Activated T-cell treated with anti-CD3 and anti-CD28 coated beads for 48 hours (primary cell): ENCODE measurements around the gene NAA35.
"Not testable (repeated sequence)": the region's sequence is repeated elsewhere in the genome, so short reads cannot be mapped to it uniquely, and the experiment has no call there.

Source experiments
- DNase-seq: peaks from one replicate; pipeline ENCODE4 v3.0.0-alpha.2; 2020; ENCODE audit warnings: low read depth

Gene NAA35

DNA sequence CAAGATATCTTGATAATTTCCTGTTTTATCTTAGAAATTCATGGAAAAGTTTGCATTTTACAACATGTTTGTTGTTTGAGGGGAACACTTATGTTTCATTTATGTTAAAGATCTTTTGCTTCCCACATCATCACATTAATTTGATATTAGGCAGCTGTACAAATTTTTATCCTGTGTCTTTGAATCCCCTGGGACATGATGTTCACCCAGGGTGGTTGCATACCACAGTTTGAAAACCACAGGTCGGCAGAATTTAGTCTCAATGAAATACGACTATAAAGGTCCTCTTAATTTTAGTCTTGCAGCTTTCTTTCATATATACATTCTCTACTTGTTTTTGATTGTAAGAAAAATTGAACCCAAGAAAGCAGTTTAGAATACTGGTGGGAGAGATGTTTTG lies 3.7 kb downstream of the NAA35 start:
- no peak for DNase-seq

DNA sequence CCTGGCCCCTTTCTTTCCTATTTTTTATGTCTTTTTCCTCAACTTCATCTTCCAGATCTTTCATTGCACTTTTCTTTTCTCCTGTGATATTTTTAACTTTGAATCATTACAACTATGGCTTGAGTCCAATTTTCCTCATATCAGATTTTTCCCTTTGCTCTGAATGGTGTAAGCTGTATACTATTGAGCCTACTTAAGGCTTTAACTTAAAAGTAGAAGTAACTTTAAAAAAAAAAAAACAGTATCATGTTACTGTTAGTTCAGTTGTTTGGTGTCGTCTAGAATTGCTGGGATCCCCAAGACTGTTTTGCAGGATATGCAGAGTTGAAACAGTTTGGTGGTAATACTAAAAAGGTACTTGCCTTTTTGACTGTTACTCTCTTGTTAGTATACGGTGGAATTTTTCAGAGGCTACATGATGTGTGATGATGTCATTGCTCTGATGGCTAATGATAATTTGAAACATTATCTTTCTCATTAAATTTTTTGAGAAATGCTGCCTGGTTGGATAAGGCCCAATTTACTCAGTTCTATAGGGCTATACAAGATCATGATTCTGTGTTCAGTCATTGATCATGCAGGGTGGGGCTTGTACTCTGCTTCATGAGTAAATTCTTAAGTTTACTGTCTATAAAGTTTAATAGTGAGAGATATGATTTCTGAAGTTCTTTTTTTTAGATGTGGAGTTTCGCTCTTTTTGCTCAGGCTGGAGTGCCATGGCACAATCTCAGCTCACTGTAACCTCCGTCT lies 8.8 kb downstream of the NAA35 start:
- DNase-seq, result no peak

DNA sequence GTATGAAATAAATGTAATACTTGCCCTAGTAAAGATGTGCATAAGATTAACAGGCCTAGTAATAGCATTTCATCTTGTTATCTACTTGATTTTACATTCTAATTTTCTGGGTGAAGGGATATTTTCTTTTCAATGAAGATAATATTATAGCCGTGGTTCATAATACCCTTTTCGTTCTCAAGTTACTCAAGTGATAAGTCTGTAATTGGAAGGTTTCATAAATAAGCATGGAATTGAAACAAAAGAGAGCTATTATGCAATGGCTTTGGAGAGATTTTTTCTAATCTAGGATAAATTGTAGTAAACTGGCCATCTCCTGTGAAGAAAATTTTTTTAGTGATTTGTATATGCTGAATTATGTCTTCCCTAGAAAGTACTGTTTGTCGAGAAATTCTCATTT lies 19.0 kb downstream of the NAA35 start:
- DNase-seq, result no peak

- DNase-seq, result no peak
Measured at GRCh38 chr9:85960688-85961093, 19.7 kb downstream of the NAA35 start.

DNA sequence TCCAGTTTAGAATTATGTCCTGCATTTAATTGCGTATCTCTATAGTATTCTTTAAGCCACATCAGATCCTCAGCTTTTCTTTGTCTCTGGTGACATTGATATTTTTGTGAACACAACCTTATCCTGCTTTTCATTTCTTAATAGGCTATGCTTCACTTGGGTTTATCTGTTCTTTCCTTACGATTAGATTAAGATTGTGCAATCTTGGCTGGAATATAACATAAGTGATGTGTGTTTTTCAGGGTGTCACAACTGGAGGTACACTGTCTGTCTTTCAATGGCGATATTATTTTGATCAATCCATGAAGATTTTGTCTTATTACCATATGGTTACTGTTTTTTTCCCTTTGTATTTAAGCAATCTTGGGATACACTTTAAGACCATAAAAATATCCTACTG lies 23.6 kb downstream of the NAA35 start:
- no peak for DNase-seq

DNA sequence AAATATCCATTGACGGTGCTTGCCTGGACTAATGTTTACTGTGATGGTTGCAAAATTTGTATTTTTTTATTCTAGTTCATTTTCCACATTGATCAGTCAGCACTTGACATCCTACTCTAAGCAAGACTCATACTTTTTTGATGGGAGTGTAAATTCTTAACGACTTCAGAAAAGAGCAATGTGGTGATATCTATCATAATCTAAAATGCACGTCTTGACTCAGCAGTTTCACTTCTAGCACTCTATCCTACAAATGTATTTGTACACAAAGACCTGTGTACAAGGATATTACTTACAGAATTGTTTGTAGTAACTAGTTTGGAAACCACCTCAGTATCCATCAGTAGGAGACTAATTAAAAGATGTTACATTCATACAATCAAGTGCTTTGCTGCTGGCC lies 24.0 kb downstream of the NAA35 start:
- DNase-seq, result no peak

- DNase-seq, result no peak
Measured at GRCh38 chr9:85969727-85970126, 28.8 kb downstream of the NAA35 start.

DNA sequence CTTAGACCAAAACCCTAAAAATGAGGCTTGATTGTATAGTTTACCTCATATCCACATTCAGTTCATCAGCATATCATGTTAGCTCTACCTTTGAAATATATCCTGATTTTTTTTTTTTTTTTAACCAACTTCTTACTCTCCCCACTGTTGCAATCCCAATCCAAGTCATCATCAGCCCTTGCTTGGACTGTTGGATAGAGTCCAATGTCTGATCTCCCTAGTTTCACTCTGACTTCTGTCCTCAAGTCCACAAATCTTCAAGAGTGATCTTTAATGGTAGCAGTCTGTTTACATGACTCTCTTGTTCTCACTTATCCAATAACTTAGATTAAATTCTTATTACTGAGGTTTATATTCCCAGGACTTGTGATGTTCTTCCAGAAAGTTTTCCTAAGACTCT lies 30.8 kb downstream of the NAA35 start:
- no peak for DNase-seq

DNA sequence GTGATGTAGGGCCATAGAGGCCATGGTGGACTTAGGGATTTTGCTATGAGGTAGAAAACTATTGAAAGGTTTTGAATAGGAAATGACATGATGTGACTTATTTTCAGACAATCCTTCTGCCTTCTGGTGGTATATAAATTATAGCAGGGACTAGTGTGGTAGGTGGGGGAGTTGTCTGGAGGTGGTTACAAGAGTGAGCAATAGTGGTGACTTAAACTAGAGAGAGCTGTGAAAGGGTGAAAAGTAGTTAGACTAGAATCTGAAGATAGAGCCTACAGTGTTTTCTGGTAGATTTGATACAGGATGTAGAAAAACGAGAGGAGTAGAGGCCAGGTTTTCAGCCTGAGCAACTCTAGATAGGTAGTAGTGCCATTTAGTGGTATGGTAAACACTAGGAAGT lies 32.3 kb downstream of the NAA35 start:
- DNase-seq, result no peak

DNA sequence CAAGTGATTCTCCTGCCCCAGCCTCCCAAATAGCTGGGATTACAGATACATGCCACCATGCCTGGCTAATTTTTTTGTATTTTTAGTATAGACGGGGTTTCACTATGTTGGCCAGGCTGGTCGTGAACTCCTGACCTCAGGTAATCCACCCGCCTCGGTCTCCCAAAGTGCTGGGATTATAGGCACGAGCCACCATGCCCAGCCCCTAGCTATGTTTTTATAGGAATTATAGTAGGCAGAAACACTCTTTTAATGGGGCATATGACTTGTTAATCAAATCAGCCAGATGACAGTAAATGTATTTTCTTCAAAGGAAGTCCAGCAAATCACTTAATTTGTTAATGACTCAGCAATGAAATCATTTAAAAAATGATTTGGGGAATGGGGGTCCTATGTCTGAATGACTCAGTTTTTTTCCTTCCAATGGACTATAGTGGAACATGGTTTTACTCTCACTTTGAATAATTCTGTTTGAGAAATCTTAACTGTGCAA lies 33.2 kb downstream of the NAA35 start:
- not testable (repeated sequence) for DNase-seq

DNA sequence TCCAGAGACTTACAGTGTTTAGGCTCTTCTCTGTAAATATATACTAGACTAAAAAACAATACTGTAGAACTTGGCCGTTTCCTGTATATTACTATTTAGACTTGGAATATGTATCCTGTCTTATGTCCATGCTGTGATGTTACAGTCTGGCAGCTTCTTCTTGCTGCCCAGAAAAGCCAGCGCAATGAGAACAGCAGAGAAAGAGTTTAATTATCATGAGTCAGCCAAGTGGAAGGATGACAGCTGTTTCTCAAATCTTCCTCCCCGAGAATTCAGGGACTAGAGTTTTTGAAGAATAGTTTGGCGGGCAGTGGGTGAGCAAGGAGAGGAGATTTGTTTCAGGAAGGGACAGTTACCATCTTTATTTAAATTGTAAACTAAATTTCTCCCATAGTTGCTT lies 37.5 kb downstream of the NAA35 start:
- no peak for DNase-seq

- no peak for DNase-seq
Measured at GRCh38 chr9:85981369-85981768, 40.4 kb downstream of the NAA35 start.

- no peak for DNase-seq
Measured at GRCh38 chr9:85984457-85984856, 43.5 kb downstream of the NAA35 start.

DNA sequence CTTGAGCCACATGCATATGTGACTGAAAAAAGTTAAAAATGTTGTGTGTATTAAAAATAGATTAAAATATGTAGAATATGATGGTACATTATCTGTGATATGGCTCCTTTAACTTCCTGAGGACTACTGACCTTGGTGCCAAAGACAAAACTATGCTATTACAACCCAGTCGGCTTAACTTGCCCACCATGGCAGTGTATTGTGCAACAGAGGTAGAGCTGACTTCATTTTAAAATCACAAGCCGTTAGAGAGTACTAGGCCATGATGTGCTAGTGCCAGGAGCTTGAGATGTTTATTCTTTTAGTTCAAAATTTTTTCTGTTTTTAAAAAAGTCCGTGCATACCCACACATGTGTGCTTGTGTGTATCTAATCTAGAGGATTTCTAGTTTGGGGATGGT lies 46.3 kb downstream of the NAA35 start:
- no peak for DNase-seq

DNA sequence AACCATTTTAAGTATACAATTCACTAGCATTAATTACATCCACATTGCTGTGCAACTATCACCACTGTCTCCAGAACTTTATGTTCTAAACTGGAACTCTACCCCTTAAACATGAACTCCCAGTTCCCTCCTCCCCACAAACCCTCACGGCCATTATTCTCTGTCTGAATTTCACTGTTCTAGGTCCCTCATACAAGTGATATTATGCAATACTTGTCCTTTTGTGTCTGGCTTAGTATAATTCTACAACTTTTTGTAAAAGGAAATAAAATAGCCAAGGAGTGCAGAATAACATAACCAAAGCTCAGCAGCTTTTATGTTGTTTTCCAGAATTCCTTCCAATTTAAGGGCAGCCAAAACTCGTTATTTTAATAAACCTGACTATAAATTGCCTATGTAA lies 53.2 kb downstream of the NAA35 start:
- DNase-seq, result no peak

GRCh38 chr9:85995097-85995496 lies 54.2 kb downstream of the NAA35 start:
- no peak for DNase-seq

DNA sequence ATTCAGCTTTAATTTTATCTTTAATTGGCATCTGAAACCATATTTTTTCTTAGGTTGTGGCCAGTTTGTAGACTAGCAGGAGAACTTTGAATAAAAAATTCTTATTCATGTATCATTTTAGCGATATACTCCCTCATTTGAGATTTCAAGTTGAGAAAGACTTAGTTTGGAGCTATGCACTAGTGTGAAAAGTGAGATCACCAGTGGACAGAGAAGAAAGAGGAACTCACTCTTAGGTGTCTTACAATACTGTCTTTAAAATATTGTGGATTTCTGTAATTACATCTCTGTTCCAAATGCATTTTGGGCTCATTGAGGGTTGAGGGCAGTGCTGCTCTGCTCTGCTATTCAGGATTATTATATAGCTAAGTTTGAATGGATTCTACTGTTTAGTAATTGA lies 54.7 kb downstream of the NAA35 start:
- DNase-seq, result no peak

DNA sequence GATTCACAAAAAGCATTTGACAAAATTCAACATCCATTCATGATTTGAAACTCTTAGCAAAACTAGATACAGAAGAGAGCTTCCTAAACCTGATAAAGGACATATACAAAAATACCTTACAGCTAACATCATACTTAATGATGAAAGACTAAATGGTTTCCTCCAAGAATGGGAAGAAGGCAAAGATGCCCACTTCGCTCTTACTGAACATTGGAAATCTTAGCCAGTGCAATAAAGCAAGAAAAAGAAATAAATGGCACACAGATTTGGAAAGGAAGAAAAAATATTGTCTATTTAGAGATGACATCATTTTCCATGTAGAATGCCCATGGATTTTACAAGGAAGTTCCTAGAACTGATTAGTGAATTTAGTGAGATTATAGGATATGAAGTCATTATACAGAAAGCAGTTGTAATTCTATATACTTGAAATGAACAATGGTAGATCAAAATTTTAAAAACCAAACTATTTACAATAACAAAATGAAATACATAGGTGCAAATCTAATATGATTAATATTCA lies 64.4 kb downstream of the NAA35 start:
- DNase-seq, result no peak

GRCh38 chr9:86009133-86009532 lies 68.2 kb downstream of the NAA35 start:
- DNase-seq, result no peak

DNA sequence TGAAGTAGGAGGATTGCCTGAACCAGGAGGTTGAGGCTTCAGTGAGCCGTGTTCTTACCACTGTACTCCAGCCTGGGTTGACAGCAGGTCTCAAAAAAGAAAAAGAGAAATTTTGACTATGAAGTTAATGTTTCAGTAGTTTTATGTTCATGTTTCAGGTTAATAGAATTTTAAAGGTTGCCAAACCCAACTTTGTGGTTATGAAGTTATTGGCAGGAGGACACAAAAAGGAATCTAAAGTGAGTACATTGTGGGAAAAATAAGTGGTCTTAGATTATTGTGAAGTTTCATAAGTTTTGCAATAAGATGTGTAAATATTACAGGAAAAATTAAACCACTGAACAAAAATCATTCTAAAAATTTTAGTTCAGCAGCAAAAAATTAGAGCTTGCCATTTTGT lies 79.8 kb downstream of the NAA35 start:
- no peak for DNase-seq

GRCh38 chr9:86021166-86021565 lies 80.2 kb downstream of the NAA35 start:
- no peak for DNase-seq

- no peak for DNase-seq
Measured at GRCh38 chr9:86022687-86023266, 81.8 kb downstream of the NAA35 start.

GRCh38 chr9:86027767-86028166 lies 86.8 kb downstream of the NAA35 start:
- no peak for DNase-seq
